ENCODE measurements around the gene TMEM53.

The TMEM53 gene

DNA sequence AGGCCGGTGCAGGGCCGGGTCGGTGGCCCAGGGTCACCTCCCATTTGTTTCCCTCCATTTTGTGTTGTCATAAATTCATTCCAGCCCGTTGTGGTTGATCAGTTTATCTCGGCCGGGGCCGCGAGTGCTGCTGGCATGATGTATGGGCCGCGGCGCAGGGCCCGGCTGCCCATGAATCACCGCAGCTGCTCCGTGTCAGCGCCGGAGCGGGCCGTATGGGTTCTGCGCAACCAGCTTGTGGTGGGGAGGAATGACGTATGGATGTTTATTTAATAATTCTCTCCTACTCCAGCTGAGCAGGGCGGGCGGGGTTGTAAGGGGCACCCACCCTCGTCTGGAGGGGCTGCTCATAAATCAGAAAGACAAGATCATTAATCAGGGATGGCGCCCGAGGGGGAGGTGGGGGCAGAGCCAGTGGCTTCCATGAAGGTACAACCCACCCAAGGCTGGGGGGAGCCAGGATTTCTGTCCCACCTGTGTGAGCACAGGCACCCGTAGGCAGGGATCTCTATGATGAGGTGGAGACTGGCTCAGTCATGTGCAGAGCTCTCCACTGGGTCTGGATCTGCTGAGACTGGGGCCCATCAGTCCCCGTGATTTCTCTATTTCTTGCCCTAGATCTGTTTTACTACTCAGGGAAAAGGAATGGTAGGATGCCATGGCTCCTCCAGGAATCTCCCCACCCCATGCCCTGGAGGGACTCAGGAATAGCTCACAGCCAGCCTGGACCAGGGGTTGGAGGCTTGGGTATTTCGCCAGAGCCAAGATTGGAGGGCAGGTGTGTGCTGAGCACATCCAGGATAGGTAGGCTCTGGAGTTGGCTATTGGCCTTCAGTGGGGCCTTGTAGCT is 27.8 kb downstream of the TMEM53 start:
- no peaks in the 10 kb centered on the region for H4K20me1 ChIP-seq (ENCODE audit: insufficient read depth, low read length)
- H3K4me3 ChIP-seq (ENCODE audit: low read length): no peak overlapping the region
- TF ChIP-seq, protein P1, sequence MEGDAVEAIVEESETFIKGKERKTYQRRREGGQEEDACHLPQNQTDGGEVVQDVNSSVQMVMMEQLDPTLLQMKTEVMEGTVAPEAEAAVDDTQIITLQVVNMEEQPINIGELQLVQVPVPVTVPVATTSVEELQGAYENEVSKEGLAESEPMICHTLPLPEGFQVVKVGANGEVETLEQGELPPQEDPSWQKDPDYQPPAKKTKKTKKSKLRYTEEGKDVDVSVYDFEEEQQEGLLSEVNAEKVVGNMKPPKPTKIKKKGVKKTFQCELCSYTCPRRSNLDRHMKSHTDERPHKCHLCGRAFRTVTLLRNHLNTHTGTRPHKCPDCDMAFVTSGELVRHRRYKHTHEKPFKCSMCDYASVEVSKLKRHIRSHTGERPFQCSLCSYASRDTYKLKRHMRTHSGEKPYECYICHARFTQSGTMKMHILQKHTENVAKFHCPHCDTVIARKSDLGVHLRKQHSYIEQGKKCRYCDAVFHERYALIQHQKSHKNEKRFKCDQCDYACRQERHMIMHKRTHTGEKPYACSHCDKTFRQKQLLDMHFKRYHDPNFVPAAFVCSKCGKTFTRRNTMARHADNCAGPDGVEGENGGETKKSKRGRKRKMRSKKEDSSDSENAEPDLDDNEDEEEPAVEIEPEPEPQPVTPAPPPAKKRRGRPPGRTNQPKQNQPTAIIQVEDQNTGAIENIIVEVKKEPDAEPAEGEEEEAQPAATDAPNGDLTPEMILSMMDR (IDR thresholded peaks at IDR 0.05; ENCODE audit: low read length): no peak
- TF ChIP-seq EZH2phosphoT487 (IDR thresholded peaks at IDR 0.05; ENCODE audit: low read length) (no peak), EZH2 (optimal IDR thresholded peaks at IDR 0.05; ENCODE audit: low read depth, low read length) (no peak)

DNA sequence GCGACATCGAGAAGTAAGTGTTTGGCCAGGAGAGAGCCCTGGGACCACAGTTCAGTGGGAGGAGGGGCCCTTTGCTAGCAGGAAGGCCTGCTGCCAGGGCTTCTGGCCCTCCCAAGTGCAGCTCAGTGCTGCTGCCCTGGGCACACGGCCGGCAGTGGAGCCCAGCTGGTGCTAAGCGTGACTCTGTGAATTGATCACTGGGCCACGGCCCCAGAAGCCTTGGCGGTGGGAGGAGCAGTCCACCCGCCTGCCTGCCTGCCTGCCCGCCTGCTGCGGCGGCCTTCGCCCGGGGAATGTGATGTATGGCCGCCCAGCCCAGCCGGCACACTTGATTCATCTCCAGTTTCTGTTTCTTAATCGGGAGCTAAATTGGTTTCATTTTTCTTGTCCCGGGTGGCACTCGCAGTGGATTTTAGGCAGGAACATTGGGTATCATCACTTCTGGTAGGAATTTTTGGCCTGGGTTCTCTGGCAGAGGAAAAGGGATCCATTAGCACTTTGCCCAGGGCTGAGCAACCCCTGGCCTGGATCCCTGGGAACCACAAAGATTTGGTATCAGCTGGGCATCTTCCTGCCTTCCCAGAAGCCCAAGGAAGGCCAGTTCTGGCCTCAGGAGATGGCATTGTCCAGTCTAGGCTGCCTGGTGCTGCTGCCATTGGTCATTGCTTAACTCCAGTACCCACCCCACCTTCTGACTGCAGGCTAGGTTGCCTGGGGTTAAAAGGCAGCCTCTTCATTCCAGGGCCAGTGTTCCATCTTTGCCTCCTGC is 28.6 kb downstream of the TMEM53 start:
- TF ChIP-seq, protein P1 (IDR thresholded peaks at IDR 0.05; ENCODE audit: low read length): no peak
- no peak for TF ChIP-seq EZH2 (optimal IDR thresholded peaks at IDR 0.05; ENCODE audit: low read depth, low read length)
- TF ChIP-seq EZH2phosphoT487 (IDR thresholded peaks at IDR 0.05; ENCODE audit: low read length): no peak
- no peak for DNase-seq
- Histone ChIP-seq H3K36me3 (replicated peaks; ENCODE audit: insufficient read depth, low read length) (0 out of 2 replicates have a peak, but pooled peaks cover 2% of the 10 kb centered on the region), H3K9me2 (replicated peaks; ENCODE audit: insufficient read depth, low read length) (no peaks in the 10 kb centered on the region), H3K4me2 (ENCODE audit: low read depth, low read length) (no peak overlapping the region), H3F3A (ENCODE audit: insufficient read depth, low read length) (no peaks in the 10 kb centered on the region), H3K4me3 (ENCODE audit: low read length) (no peak overlapping the region), H3K27ac (ENCODE audit: low read length) (no peak overlapping the region), H3K79me2 (ENCODE audit: low read length) (peaks cover 9% of the 10 kb centered on the region), H2AFZ (ENCODE audit: low read length) (no peak overlapping the region), H3K9me3 (replicated peaks; ENCODE audit: insufficient read depth, low read length) (no peaks in the 10 kb centered on the region), H3K4me1 (ENCODE audit: low read length) (no peaks in the 10 kb centered on the region), H3K9ac (ENCODE audit: low read length) (no peak overlapping the region), H3K27me3 (replicated peaks; ENCODE audit: insufficient read depth, low read length) (no peaks in the 10 kb centered on the region), H4K20me1 (ENCODE audit: insufficient read depth, low read length) (no peaks in the 10 kb centered on the region)

More for the DNA sequence above, 27.8 kb downstream of the TMEM53 start:
- H3K79me2 ChIP-seq (ENCODE audit: low read length): peaks cover 8% of the 10 kb centered on the region; the same call in 1 of the 2 replicates
- H3K9me2 ChIP-seq (replicated peaks; ENCODE audit: insufficient read depth, low read length): no peaks in the 10 kb centered on the region
- H3F3A ChIP-seq (ENCODE audit: insufficient read depth, low read length): peaks cover 3% of the 10 kb centered on the region; the same call in 1 of the 2 replicates
- H3K4me1 ChIP-seq (ENCODE audit: low read length): no peaks in the 10 kb centered on the region
- H2AFZ ChIP-seq (ENCODE audit: low read length): no peak overlapping the region
- no peaks in the 10 kb centered on the region for H3K27me3 ChIP-seq (replicated peaks; ENCODE audit: insufficient read depth, low read length)
- H3K36me3 ChIP-seq (replicated peaks; ENCODE audit: insufficient read depth, low read length): 0 out of 2 replicates have a peak, but pooled peaks cover 2% of the 10 kb centered on the region
- H3K27ac ChIP-seq (ENCODE audit: low read length): no peak overlapping the region
- no peak overlapping the region for H3K4me2 ChIP-seq (ENCODE audit: low read depth, low read length)
- H3K9ac ChIP-seq (ENCODE audit: low read length): no peak overlapping the region
- H3K9me3 ChIP-seq (replicated peaks; ENCODE audit: insufficient read depth, low read length): no peaks in the 10 kb centered on the region
- DNase-seq: no peak

DNA sequence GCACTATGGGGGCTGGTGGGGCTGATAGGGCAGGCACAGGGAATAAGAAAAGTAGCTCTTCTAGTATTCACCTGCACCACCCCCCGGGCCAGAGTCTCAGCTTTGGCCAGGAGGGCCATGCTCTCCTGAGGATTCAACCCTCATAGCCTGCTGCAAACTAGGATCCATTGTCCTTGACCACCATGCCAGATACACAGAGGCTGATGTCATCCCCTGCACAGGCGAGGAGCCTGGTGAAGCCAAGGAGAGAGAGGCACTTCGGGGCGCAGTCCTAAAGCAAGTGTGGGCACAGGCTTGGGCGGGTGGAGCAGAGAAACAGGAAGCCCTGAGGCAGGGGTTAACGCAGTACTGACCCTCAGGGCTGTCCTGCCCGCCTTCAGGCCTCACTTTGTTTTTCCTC is 29.5 kb downstream of the TMEM53 start:
- Histone ChIP-seq H3K9me3 (replicated peaks; ENCODE audit: insufficient read depth, low read length) (no peaks in the 10 kb centered on the region), H3K36me3 (replicated peaks; ENCODE audit: insufficient read depth, low read length) (0 out of 2 replicates have a peak, but pooled peaks cover 2% of the 10 kb centered on the region), H3K4me3 (ENCODE audit: low read length) (no peak overlapping the region), H3K27me3 (replicated peaks; ENCODE audit: insufficient read depth, low read length) (no peaks in the 10 kb centered on the region), H3K9ac (ENCODE audit: low read length) (no peak overlapping the region), H4K20me1 (ENCODE audit: insufficient read depth, low read length) (no peaks in the 10 kb centered on the region), H3K4me2 (ENCODE audit: low read depth, low read length) (no peak overlapping the region), H3K27ac (ENCODE audit: low read length) (no peak overlapping the region), H3K9me2 (replicated peaks; ENCODE audit: insufficient read depth, low read length) (no peaks in the 10 kb centered on the region), H3K79me2 (ENCODE audit: low read length) (peaks cover 13% of the 10 kb centered on the region), H3K4me1 (ENCODE audit: low read length) (no peaks in the 10 kb centered on the region), H2AFZ (ENCODE audit: low read length) (no peak overlapping the region), H3F3A (ENCODE audit: insufficient read depth, low read length) (no peaks in the 10 kb centered on the region)
- TF ChIP-seq EZH2 (optimal IDR thresholded peaks at IDR 0.05; ENCODE audit: low read depth, low read length): no peak
- no peak for TF ChIP-seq EZH2phosphoT487 (IDR thresholded peaks at IDR 0.05; ENCODE audit: low read length)
- TF ChIP-seq, protein P1 (IDR thresholded peaks at IDR 0.05; ENCODE audit: low read length): no peak
- DNase-seq: no peak

Measured in MM.1S (cell line).